ENCODE measurements around the gene TH.

The TH gene

GRCh38 chr11:2139123-2139521 lies 32.5 kb downstream of the TH start, which contains the start of gene IGF2:
Gene IGF2, minus strand, starts transcription at chr11:2139389. Its CDS starts 3,866 bp downstream, at chr11:2135523.
- no peak for DNase-seq (ENCODE audit: low read depth)
- no peak within 1 kb of the TSS for H3K4me3 ChIP-seq (ENCODE audit: low read depth, low read length)
- TF ChIP-seq CTCF (IDR thresholded peaks at IDR 0.05; ENCODE audit: control insufficient read depth, extremely low read depth, insufficient read depth), result no peak

GRCh38 chr11:2138431-2139122 lies 33.0 kb downstream of the TH start:
- DNase-seq (ENCODE audit: low read depth), result no peak
- H3K4me3 ChIP-seq (ENCODE audit: low read depth, low read length), result no peak overlapping the region
- TF ChIP-seq CTCF (IDR thresholded peaks at IDR 0.05; ENCODE audit: control insufficient read depth, extremely low read depth, insufficient read depth), result no peak

GRCh38 chr11:2138068-2138430 lies 33.6 kb downstream of the TH start:
- no peak for TF ChIP-seq CTCF (IDR thresholded peaks at IDR 0.05; ENCODE audit: control insufficient read depth, extremely low read depth, insufficient read depth)
- H3K4me3 ChIP-seq (ENCODE audit: low read depth, low read length), result no peak overlapping the region
- no peak for DNase-seq (ENCODE audit: low read depth)

GRCh38 chr11:2137202-2138067 lies 34.2 kb downstream of the TH start:
- TF ChIP-seq CTCF (IDR thresholded peaks at IDR 0.05; ENCODE audit: control insufficient read depth, extremely low read depth, insufficient read depth), result no peak
- no peak overlapping the region for H3K4me3 ChIP-seq (ENCODE audit: low read depth, low read length)
- no peak for DNase-seq (ENCODE audit: low read depth)

GRCh38 chr11:2136952-2137201 lies 34.7 kb downstream of the TH start:
- DNase-seq (ENCODE audit: low read depth), result no peak
- no peak overlapping the region for H3K4me3 ChIP-seq (ENCODE audit: low read depth, low read length)

GRCh38 chr11:2136209-2136951 lies 35.2 kb downstream of the TH start:
- TF ChIP-seq CTCF (IDR thresholded peaks at IDR 0.05; ENCODE audit: control insufficient read depth, extremely low read depth, insufficient read depth), result no peak
- DNase-seq (ENCODE audit: low read depth), result no peak
- H3K4me3 ChIP-seq (ENCODE audit: low read depth, low read length), result no peak overlapping the region

More at GRCh38 chr11:2136952-2137201, 34.7 kb downstream of the TH start:
- no peak for TF ChIP-seq CTCF (IDR thresholded peaks at IDR 0.05; ENCODE audit: control insufficient read depth, extremely low read depth, insufficient read depth)

All from LNCaP clone FGC (cell line).